ENCODE results near the gene PCSK4. TPM values are rescaled to one million over a fixed set of nuclear protein-coding genes. Genes with fewer than 3 reads are reported as not detected.
A peak's percentile ranks its signal among the peaks of the same experiment; 100 is the strongest.

Gene PCSK4
- total RNA-seq, 1 experiment from 2014 or later = 11.1 TPM

GRCh38 chr19:1468274-1468820 lies 21.8 kb downstream of the PCSK4 start:
- RAD21 ChIA-PET (ENCODE audit: low non-redundant PET in 1 of 2, low total read pairs in 2 of 2, uncharacterized antibody in 2 of 2, unreplicated experiment in 2 of 2) = no interaction called here
- H3K9ac ChIP-seq (ENCODE audit: low read length) = peak overlapping the region; percentile 69
- BruUV-seq (replicated peaks) = no TSS peak
- H3K4me3 ChIP-seq (replicated peaks in 1 of 2; ENCODE audit: low read depth in 1 of 2, low read length in 2 of 2) = peak overlapping the region; percentile 48 to 66
- ATAC-seq (peak; percentile 0; the same call in 1 of the 2 replicates), DNase-seq (ENCODE audit: low read depth, low spot score) (no peak)
- intact Hi-C loops (cut with micrococcal nuclease) = no loop called here
- no peaks in the 10 kb centered on the region for H3K9me2 ChIP-seq (ENCODE audit: insufficient read depth)
- H3K4me1 ChIP-seq (ENCODE audit: control insufficient read depth in 1 of 2, insufficient read depth in 2 of 2, low read length in 2 of 2) = peaks cover 19 to 39% of the 10 kb centered on the region in 2 experiments
- H3K27ac ChIP-seq (ENCODE audit: low read depth, low read length) = peak overlapping the region; percentile 91
- H4K20me1 ChIP-seq (ENCODE audit: insufficient read depth) = no peaks in the 10 kb centered on the region
- no peak for TF ChIP-seq EZH2 (IDR thresholded peaks at IDR 0.05)
- TF ChIP-seq ZNF274 (IDR thresholded peaks at IDR 0.05; ENCODE audit: low read depth, low read length) = no peak
- no peak for TF ChIP-seq SIN3A (IDR thresholded peaks at IDR 0.05; ENCODE audit: low read depth)
- TF ChIP-seq, protein P1, sequence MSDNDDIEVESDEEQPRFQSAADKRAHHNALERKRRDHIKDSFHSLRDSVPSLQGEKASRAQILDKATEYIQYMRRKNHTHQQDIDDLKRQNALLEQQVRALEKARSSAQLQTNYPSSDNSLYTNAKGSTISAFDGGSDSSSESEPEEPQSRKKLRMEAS (IDR thresholded peaks at IDR 0.05) = peak; percentile 47
- TF ChIP-seq ZFX (IDR thresholded peaks at IDR 0.05) = no peak
- POLR2A ChIA-PET = no interaction called here
- H3K9me3 ChIP-seq (ENCODE audit: control insufficient read depth in 1 of 2, insufficient read depth in 1 of 2, low read depth in 1 of 2, low read length in 2 of 2) = no peaks in the 10 kb centered on the region
- peak overlapping the region; percentile 96 for H3K4me2 ChIP-seq (ENCODE audit: low read length)
- no peaks in the 10 kb centered on the region for H3K27me3 ChIP-seq (ENCODE audit: insufficient read depth, low read length)
- CTCF ChIA-PET = no interaction called here
- no peak overlapping the region for H2AFZ ChIP-seq (ENCODE audit: low read depth, low read length, poor library complexity, severe bottlenecking)
- no peaks in the 10 kb centered on the region; a peak in 1 of 4 replicates for H3K36me3 ChIP-seq (ENCODE audit: control insufficient read depth in 1 of 2, insufficient read depth in 2 of 2, low read length in 2 of 2)
- peaks cover 11% of the 10 kb centered on the region; the same call in 1 of the 2 replicates for H3K79me2 ChIP-seq (ENCODE audit: insufficient read depth, low read length)

DNA sequence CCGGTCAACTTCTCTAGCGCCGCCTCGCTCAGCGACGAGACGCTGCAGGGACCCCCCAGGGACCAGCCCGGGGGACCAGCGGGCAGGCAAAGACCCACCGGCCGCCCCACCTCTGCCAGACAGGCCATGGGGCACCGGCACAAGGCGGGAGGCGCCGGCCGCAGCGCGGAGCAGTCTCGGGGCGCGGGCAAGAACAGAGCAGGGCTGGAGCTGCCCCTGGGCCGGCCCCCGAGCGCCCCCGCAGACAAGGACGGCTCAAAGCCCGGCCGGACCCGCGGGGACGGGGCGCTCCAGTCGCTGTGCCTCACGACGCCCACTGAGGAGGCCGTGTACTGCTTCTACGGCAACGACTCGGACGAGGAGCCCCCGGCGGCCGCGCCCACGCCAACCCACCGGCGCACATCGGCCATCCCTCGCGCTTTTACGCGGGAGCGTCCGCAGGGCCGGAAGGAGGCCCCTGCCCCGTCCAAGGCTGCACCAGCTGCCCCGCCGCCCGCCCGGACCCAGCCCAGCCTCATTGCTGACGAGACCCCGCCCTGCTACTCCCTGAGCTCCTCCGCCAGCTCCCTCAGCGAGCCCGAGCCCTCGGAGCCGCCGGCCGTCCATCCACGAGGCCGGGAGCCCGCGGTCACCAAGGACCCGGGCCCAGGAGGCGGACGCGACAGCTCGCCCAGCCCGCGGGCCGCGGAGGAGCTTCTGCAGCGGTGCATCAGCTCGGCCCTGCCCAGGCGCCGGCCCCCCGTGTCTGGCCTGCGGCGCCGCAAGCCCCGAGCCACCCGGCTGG lies 22.5 kb downstream of the PCSK4 start:
- TF ChIP-seq, protein P2, sequence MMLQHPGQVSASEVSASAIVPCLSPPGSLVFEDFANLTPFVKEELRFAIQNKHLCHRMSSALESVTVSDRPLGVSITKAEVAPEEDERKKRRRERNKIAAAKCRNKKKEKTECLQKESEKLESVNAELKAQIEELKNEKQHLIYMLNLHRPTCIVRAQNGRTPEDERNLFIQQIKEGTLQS (IDR thresholded peaks at IDR 0.05) = no peak
- TF ChIP-seq EZH2 (IDR thresholded peaks at IDR 0.05) (no peak), ZNF274 (IDR thresholded peaks at IDR 0.05; ENCODE audit: low read depth, low read length) (no peak), POLR2AphosphoS5 (IDR thresholded peaks at IDR 0.05; ENCODE audit: low read depth, low read length) (no peak), ELF1 (IDR thresholded peaks at IDR 0.05; ENCODE audit: borderline replicate concordance, low read depth) (no peak), CBX3 (IDR thresholded peaks at IDR 0.05; ENCODE audit: low read depth) (no peak)
- no peaks in the 10 kb centered on the region; a peak in 1 of 4 replicates for H3K36me3 ChIP-seq (ENCODE audit: control insufficient read depth in 1 of 2, insufficient read depth in 2 of 2, low read length in 2 of 2)
- peaks cover 17 to 42% of the 10 kb centered on the region in 2 experiments for H3K4me1 ChIP-seq (ENCODE audit: control insufficient read depth in 1 of 2, insufficient read depth in 2 of 2, low read length in 2 of 2)
- no peak overlapping the region for H3K9ac ChIP-seq (ENCODE audit: low read length)
- BruUV-seq (replicated peaks) = no TSS peak
- ATAC-seq (no peak), DNase-seq (ENCODE audit: low read depth, low spot score) (no peak)
- CTCF ChIA-PET = interaction anchor here (2.2 kb wide), 1 partner anchor 12 kb away, joined by 9 read pairs; no protein-coding TSS in a partner anchor
- no peaks in the 10 kb centered on the region for H4K20me1 ChIP-seq (ENCODE audit: insufficient read depth)
- peak overlapping the region; percentile 91; the same call in 1 of the 2 replicates for H3K27ac ChIP-seq (ENCODE audit: low read depth, low read length)
- peak overlapping the region; percentile 96; the same call in 1 of the 2 replicates for H3K4me2 ChIP-seq (ENCODE audit: low read length)
- intact Hi-C loops (cut with micrococcal nuclease) = no loop called here
- RAD21 ChIA-PET (ENCODE audit: low non-redundant PET in 1 of 2, low total read pairs in 2 of 2, uncharacterized antibody in 2 of 2, unreplicated experiment in 2 of 2) = no interaction called here
- H3K4me3 ChIP-seq (replicated peaks in 1 of 2; ENCODE audit: low read depth in 1 of 2, low read length in 2 of 2) = peak overlapping the region in 1 of 2 experiments; percentile 66; a peak in 1 of 4 replicates
- no peaks in the 10 kb centered on the region for H3K27me3 ChIP-seq (ENCODE audit: insufficient read depth, low read length)
- no peaks in the 10 kb centered on the region for H3K9me3 ChIP-seq (ENCODE audit: control insufficient read depth in 1 of 2, insufficient read depth in 1 of 2, low read depth in 1 of 2, low read length in 2 of 2)
- H3K79me2 ChIP-seq (ENCODE audit: insufficient read depth, low read length) = peaks cover 11% of the 10 kb centered on the region; the same call in 1 of the 2 replicates
- H3K9me2 ChIP-seq (ENCODE audit: insufficient read depth) = no peaks in the 10 kb centered on the region
- H2AFZ ChIP-seq (ENCODE audit: low read depth, low read length, poor library complexity, severe bottlenecking) = no peak overlapping the region
- POLR2A ChIA-PET = no interaction called here
